Skeletal muscle tissue (tissue), 4 donors: Measurements from ENCODE around the gene ATAD2B. TPM values are rescaled to one million over a fixed set of nuclear protein-coding genes. Genes with fewer than 3 reads are reported as not detected.
A peak's percentile ranks its signal among the peaks of the same experiment; 100 is the strongest.

Experiments
- H3K27ac ChIP-seq: one replicate; pipeline ENCODE4 v1.7.0; 2013; ENCODE audit warnings: mild to moderate bottlenecking, low read depth, low read length, inconsistent platforms
- H3K27me3 ChIP-seq, 3 donors: one replicate each; pipeline ENCODE4 v1.7.0; 2013; ENCODE audit warnings: low read length in 3 of 3; ENCODE audit not compliant: control insufficient read depth in 3 of 3, insufficient read depth in 3 of 3
- H3K36me3 ChIP-seq, 3 donors: one replicate each; pipeline ENCODE4 v1.7.0; 2013; ENCODE audit warnings: low read length in 3 of 3; ENCODE audit not compliant: control insufficient read depth in 3 of 3, insufficient read depth in 3 of 3
- H3K4me1 ChIP-seq, 3 donors: one replicate each; pipeline ENCODE4 v1.7.0; 2013; ENCODE audit warnings: low read length in 3 of 3, mild to moderate bottlenecking in 3 of 3; ENCODE audit not compliant: control insufficient read depth in 3 of 3, insufficient read depth in 3 of 3
- H3K4me3 ChIP-seq, 3 donors: one replicate each; pipeline ENCODE4 v1.7.0; 2013; ENCODE audit warnings: low read length in 3 of 3
- H3K9ac ChIP-seq, 3 donors: one replicate each; pipeline ENCODE4 v1.7.0; 2013; ENCODE audit warnings: low read length in 3 of 3, mild to moderate bottlenecking in 3 of 3, moderate library complexity in 2 of 3, low read depth in 1 of 3
- H3K9me3 ChIP-seq, 3 donors: one replicate each; pipeline ENCODE4 v1.7.0; 2013; ENCODE audit warnings: low read length in 3 of 3; ENCODE audit not compliant: control insufficient read depth in 3 of 3
- total RNA-seq: library from RNA; depleted of rRNA; stranded (reverse); fragments of >200 nt; gene quantifications from one replicate; pipeline ENCODE4 v1.2.3, GENCODE V29; 2014
- donor health status: Osteomylitis.

The ATAD2B gene
- total RNA-seq, 1 donor from 2014 or later: 30.3 TPM

GRCh38 chr2:23711979-23712755 is 214.8 kb downstream of the ATAD2B start:
- peaks cover 0 to 8% (median 6%) of the 10 kb centered on the region in 3 donors for H3K36me3 ChIP-seq
- H3K27me3 ChIP-seq: no peaks in the 10 kb centered on the region
- H3K9me3 ChIP-seq: no peaks in the 10 kb centered on the region
- H3K27ac ChIP-seq: no peak overlapping the region
- H3K9ac ChIP-seq: no peak overlapping the region
- no peak overlapping the region for H3K4me3 ChIP-seq
- H3K4me1 ChIP-seq: peaks cover 0 to 8% (median 8%) of the 10 kb centered on the region in 3 donors

- H3K27me3 ChIP-seq: no peaks in the 10 kb centered on the region
- H3K36me3 ChIP-seq: peaks cover 6 to 20% (median 8%) of the 10 kb centered on the region in 3 donors
- H3K4me3 ChIP-seq: no peak overlapping the region
- H3K4me1 ChIP-seq: peaks cover 4 to 20% (median 8%) of the 10 kb centered on the region in 3 donors
- H3K9ac ChIP-seq: no peak overlapping the region
- no peak overlapping the region for H3K27ac ChIP-seq
- no peaks in the 10 kb centered on the region for H3K9me3 ChIP-seq
These were observed 217.6 kb downstream of the ATAD2B start for GRCh38 chr2:23709311-23709710.

- Histone ChIP-seq H3K36me3 (peaks cover 6 to 22% (median 8%) of the 10 kb centered on the region in 3 donors), H3K9ac (no peak overlapping the region), H3K4me1 (peaks cover 4 to 20% (median 8%) of the 10 kb centered on the region in 3 donors), H3K27me3 (no peaks in the 10 kb centered on the region), H3K4me3 (no peak overlapping the region), H3K9me3 (no peaks in the 10 kb centered on the region), H3K27ac (no peak overlapping the region)
These were observed 218.2 kb downstream of the ATAD2B start for GRCh38 chr2:23708771-23709170.

GRCh38 chr2:23707096-23707495 is 219.8 kb downstream of the ATAD2B start:
- H3K27ac ChIP-seq: no peak overlapping the region

GRCh38 chr2:23706613-23707078 is 220.3 kb downstream of the ATAD2B start:
- Histone ChIP-seq H3K27me3 (no peaks in the 10 kb centered on the region), H3K9me3 (no peaks in the 10 kb centered on the region), H3K27ac (no peak overlapping the region), H3K4me3 (no peak overlapping the region), H3K4me1 (peaks cover 0 to 12% (median 4%) of the 10 kb centered on the region in 3 donors), H3K36me3 (peaks cover 6 to 30% (median 13%) of the 10 kb centered on the region in 3 donors), H3K9ac (no peak overlapping the region)

More at GRCh38 chr2:23707096-23707495, 219.8 kb downstream of the ATAD2B start:
- H3K9ac ChIP-seq: no peak overlapping the region
- H3K4me3 ChIP-seq: no peak overlapping the region
- peaks cover 6 to 30% (median 13%) of the 10 kb centered on the region in 3 donors for H3K36me3 ChIP-seq
- no peaks in the 10 kb centered on the region for H3K27me3 ChIP-seq
- H3K4me1 ChIP-seq: peaks cover under 1 to 16% (median 4%) of the 10 kb centered on the region in 3 donors
- H3K9me3 ChIP-seq: no peaks in the 10 kb centered on the region

GRCh38 chr2:23705771-23706612 is 220.9 kb downstream of the ATAD2B start:
- H3K4me1 ChIP-seq: peaks cover 0 to 12% (median 4%) of the 10 kb centered on the region in 3 donors

GRCh38 chr2:23703583-23704385 is 223.1 kb downstream of the ATAD2B start:
- H3K27ac ChIP-seq: no peak overlapping the region
- peaks cover 11 to 20% (median 12%) of the 10 kb centered on the region in 3 donors for H3K4me1 ChIP-seq
- H3K9me3 ChIP-seq: no peaks in the 10 kb centered on the region
- no peak overlapping the region for H3K4me3 ChIP-seq
- H3K9ac ChIP-seq: no peak overlapping the region
- H3K27me3 ChIP-seq: no peaks in the 10 kb centered on the region
- peaks cover 6 to 33% (median 12%) of the 10 kb centered on the region in 3 donors for H3K36me3 ChIP-seq

More at GRCh38 chr2:23705771-23706612, 220.9 kb downstream of the ATAD2B start:
- no peak overlapping the region for H3K4me3 ChIP-seq
- no peak overlapping the region for H3K27ac ChIP-seq
- peaks cover 6 to 32% (median 13%) of the 10 kb centered on the region in 3 donors for H3K36me3 ChIP-seq
- H3K27me3 ChIP-seq: no peaks in the 10 kb centered on the region
- H3K9ac ChIP-seq: peak overlapping the region in 1 of 3 donors; percentile 33
- H3K9me3 ChIP-seq: no peaks in the 10 kb centered on the region

GRCh38 chr2:23703037-23703582 is 223.8 kb downstream of the ATAD2B start:
- H3K4me1 ChIP-seq: peaks cover 15 to 25% (median 18%) of the 10 kb centered on the region in 3 donors
- H3K36me3 ChIP-seq: peaks cover 6 to 33% (median 10%) of the 10 kb centered on the region in 3 donors
- no peaks in the 10 kb centered on the region for H3K9me3 ChIP-seq
- no peak overlapping the region for H3K4me3 ChIP-seq
- H3K9ac ChIP-seq: no peak overlapping the region
- no peaks in the 10 kb centered on the region for H3K27me3 ChIP-seq
- H3K27ac ChIP-seq: no peak overlapping the region

- no peak overlapping the region for H3K27ac ChIP-seq
- peaks cover 11 to 31% (median 14%) of the 10 kb centered on the region in 3 donors for H3K36me3 ChIP-seq
- no peaks in the 10 kb centered on the region for H3K9me3 ChIP-seq
- H3K27me3 ChIP-seq: no peaks in the 10 kb centered on the region
- no peak overlapping the region for H3K9ac ChIP-seq
- H3K4me3 ChIP-seq: no peak overlapping the region
- peaks cover 19 to 22% (median 22%) of the 10 kb centered on the region in 3 donors for H3K4me1 ChIP-seq
These were observed 226.3 kb downstream of the ATAD2B start for GRCh38 chr2:23700627-23701026.
